Measurements from ENCODE around the gene SSR3. TPM values are rescaled to one million over a fixed set of nuclear protein-coding genes. Genes with fewer than 3 reads are reported as not detected.

The SSR3 gene
- total and polyA plus RNA-seq, 2 of the 13 experiments (the other 11 are each of a cell fraction or from before 2014, with no cell fraction given) = 229 to 325 TPM

DNA sequence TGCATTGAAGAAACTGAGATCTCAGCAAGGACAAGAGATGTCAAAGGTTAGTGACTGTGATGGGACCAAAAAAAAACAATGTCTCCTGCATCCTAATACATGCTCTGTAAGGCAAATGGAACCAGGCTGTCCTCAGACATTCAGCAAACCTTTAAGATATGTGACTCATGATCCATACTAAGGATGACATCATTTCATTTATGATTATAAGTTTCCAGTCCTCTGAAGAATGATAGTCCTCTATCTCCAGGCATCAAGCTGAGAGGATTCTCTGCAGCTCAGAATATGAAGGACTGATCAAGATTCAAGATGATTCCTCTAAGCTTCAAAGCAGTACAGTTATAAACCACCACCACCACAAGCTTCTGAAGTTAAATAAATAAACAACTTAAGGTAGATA, 47.6 kb downstream of the SSR3 start:
- Histone ChIP-seq H3K9me3 (ENCODE audit: low read length) (no peaks in the 10 kb centered on the region), H4K20me1 (ENCODE audit: insufficient read depth, low read length) (no peaks in the 10 kb centered on the region), H3K4me2 (ENCODE audit: low read depth, low read length) (no peak overlapping the region), H3K27ac (ENCODE audit: extremely low read length, insufficient read depth, low read length) (no peak overlapping the region), H3K27me3 (ENCODE audit: control insufficient read depth in 1 of 2, insufficient read depth in 2 of 2, low read length in 2 of 2) (no peaks in the 10 kb centered on the region), H2AFZ (ENCODE audit: low read length) (no peak overlapping the region), H3K4me3 (replicated peaks in 1 of 3; ENCODE audit: insufficient read depth in 1 of 3, low read depth in 2 of 3, low read length in 3 of 3) (no peak overlapping the region), H3K36me3 (replicated peaks in 1 of 2; ENCODE audit: control insufficient read depth in 1 of 2, insufficient read depth in 2 of 2, low read length in 2 of 2) (no peaks in the 10 kb centered on the region), H3K9ac (ENCODE audit: insufficient read depth, low read depth, low read length) (no peak overlapping the region), H3K4me1 (ENCODE audit: insufficient read depth, low read length) (no peaks in the 10 kb centered on the region), H3K79me2 (ENCODE audit: insufficient read depth, low read length) (no peaks in the 10 kb centered on the region)
- ChIA-PET CTCF (ENCODE audit: low intra/inter-chr PET ratio, low total read pairs) (no interaction called here), POLR2A (no interaction called here)
- TF ChIP-seq ATF7 (IDR thresholded peaks at IDR 0.05) = peak; percentile 75
- no peak for TF ChIP-seq ATF7 (CRISPR knock-in tag; IDR thresholded peaks at IDR 0.05)
- TF ChIP-seq ARNTL (CRISPR knock-in tag; IDR thresholded peaks at IDR 0.05) = no peak
- DNase-seq (ENCODE audit: low spot score) (no peak), FAIRE-seq (no peak), ATAC-seq (no peak)
- in situ Hi-C loops (cut with HindIII; ENCODE audit: extremely low pct_ligation_motif_present, low pct_unique_long_range_greater_than_20kb) (loop anchor here (25.0 kb wide), 1 partner anchor 345 kb away; no protein-coding TSS in a partner anchor), intact Hi-C loops (cut with micrococcal nuclease; ENCODE audit: unreplicated experiment) (loop anchor here (5.0 kb wide), 1 partner anchor 125 kb away; no protein-coding TSS in a partner anchor)
- BruUV-seq (replicated peaks) = no TSS peak

DNA sequence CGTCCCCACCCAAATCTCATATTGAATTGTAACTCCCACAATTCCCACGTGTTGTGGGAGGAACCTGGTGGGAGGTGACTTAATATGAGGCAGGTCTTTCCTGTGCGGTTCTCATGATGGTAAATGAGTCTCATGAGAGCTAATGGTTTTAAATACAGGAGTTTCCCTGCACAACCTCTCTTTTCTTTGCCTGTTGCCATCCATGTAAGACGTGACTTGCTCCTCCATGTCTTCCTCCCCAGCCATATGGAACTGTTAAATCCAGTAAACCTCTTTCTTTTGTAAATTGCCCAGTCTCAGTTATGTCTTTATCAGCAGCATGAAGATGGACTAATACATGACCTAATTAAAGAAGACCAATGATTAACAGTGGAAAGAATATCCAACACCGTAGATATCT, 56.6 kb downstream of the SSR3 start:
- POLR2A ChIA-PET = no interaction called here
- DNase-seq (ENCODE audit: low spot score) = no peak
- no TSS peak for BruUV-seq (replicated peaks)

More for the DNA sequence above, 56.6 kb downstream of the SSR3 start:
- intact Hi-C loops (cut with micrococcal nuclease; ENCODE audit: unreplicated experiment) (no loop called here), in situ Hi-C loops (cut with HindIII; ENCODE audit: extremely low pct_ligation_motif_present, low pct_unique_long_range_greater_than_20kb) (no loop called here)
- CTCF ChIA-PET (ENCODE audit: low intra/inter-chr PET ratio, low total read pairs) = no interaction called here
- no peak overlapping the region for H3K4me2 ChIP-seq (ENCODE audit: low read depth, low read length)
- no peaks in the 10 kb centered on the region for H3K36me3 ChIP-seq (replicated peaks in 1 of 2; ENCODE audit: control insufficient read depth in 1 of 2, insufficient read depth in 2 of 2, low read length in 2 of 2)
- H2AFZ ChIP-seq (ENCODE audit: low read length) = no peak overlapping the region
- H3K9me3 ChIP-seq (ENCODE audit: low read length) = peaks cover 9% of the 10 kb centered on the region; the same call in 1 of the 2 replicates
- TF ChIP-seq ZNF431 (CRISPR knock-in tag; IDR thresholded peaks at IDR 0.05; ENCODE audit: borderline replicate concordance, low read depth) (peak; percentile 87), ZFP36L1 (CRISPR knock-in tag; IDR thresholded peaks at IDR 0.05) (no peak)
- no peaks in the 10 kb centered on the region for H4K20me1 ChIP-seq (ENCODE audit: insufficient read depth, low read length)
- H3K79me2 ChIP-seq (ENCODE audit: insufficient read depth, low read length) = no peaks in the 10 kb centered on the region
- H3K4me3 ChIP-seq (replicated peaks in 1 of 3; ENCODE audit: insufficient read depth in 1 of 3, low read depth in 2 of 3, low read length in 3 of 3) = no peak overlapping the region
- WGBS (ENCODE audit: low lambda C conversion rate) = 4% methylated on average over 5 of the region's 5 CpGs
- H3K9ac ChIP-seq (ENCODE audit: insufficient read depth, low read depth, low read length) = no peak overlapping the region
- FAIRE-seq (no peak), ATAC-seq (no peak)
- H3K27ac ChIP-seq (ENCODE audit: extremely low read length, insufficient read depth, low read length) = no peak overlapping the region
- no peaks in the 10 kb centered on the region for H3K27me3 ChIP-seq (ENCODE audit: control insufficient read depth in 1 of 2, insufficient read depth in 2 of 2, low read length in 2 of 2)
- no peaks in the 10 kb centered on the region for H3K4me1 ChIP-seq (ENCODE audit: insufficient read depth, low read length)
